Uterus (tissue), 2 donors: ENCODE data around the gene MFSD12.

ENCODE experiments used
- POLR2A ChIP-seq, 2 donors: fragments of 450-650 bp; IDR thresholded peaks; one replicate each; pipeline ENCODE4 v1.6.1; 2016; ENCODE audit warnings: antibody characterized with exemption in 2 of 2, mild to moderate bottlenecking in 1 of 2, moderate library complexity in 1 of 2
- TF ChIP-seq, protein P1 (sequence below), 4 experiments: fragments of 200-600 bp in 2 of 4; fragments of 450-650 bp in 2 of 4; sonication (generic) in 2 of 4; IDR thresholded peaks; one replicate each; pipeline ENCODE4 v1.5.1; 2016 to 2019; ENCODE audit warnings: antibody characterized with exemption in 4 of 4, mild to moderate bottlenecking in 2 of 4, moderate library complexity in 1 of 4

GRCh38 chr19:3528539-3529211 lies 28.7 kb downstream of the MFSD12 start:
- TF ChIP-seq, protein P1, sequence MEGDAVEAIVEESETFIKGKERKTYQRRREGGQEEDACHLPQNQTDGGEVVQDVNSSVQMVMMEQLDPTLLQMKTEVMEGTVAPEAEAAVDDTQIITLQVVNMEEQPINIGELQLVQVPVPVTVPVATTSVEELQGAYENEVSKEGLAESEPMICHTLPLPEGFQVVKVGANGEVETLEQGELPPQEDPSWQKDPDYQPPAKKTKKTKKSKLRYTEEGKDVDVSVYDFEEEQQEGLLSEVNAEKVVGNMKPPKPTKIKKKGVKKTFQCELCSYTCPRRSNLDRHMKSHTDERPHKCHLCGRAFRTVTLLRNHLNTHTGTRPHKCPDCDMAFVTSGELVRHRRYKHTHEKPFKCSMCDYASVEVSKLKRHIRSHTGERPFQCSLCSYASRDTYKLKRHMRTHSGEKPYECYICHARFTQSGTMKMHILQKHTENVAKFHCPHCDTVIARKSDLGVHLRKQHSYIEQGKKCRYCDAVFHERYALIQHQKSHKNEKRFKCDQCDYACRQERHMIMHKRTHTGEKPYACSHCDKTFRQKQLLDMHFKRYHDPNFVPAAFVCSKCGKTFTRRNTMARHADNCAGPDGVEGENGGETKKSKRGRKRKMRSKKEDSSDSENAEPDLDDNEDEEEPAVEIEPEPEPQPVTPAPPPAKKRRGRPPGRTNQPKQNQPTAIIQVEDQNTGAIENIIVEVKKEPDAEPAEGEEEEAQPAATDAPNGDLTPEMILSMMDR (IDR thresholded peaks at IDR 0.05), result no peak
- no peak for TF ChIP-seq POLR2A (IDR thresholded peaks at IDR 0.05)
